B cell (primary cell): ENCODE measurements around the gene TOMM40L.

Source experiments
- EZH2 ChIP-seq: IDR thresholded peaks from 2 replicates; pipeline ENCODE4 v1.6.1; 2012; ENCODE audit warnings: borderline replicate concordance, low read depth, mild to moderate bottlenecking, moderate library complexity, low read length; ENCODE audit not compliant: insufficient read depth, poor library complexity, severe bottlenecking
- TF ChIP-seq, protein P1 (sequence below): fragments of 200-600 bp; IDR thresholded peaks from one replicate; pipeline ENCODE4 v1.8.0; 2022; ENCODE audit warnings: antibody characterized with exemption, mild to moderate bottlenecking

DNA sequence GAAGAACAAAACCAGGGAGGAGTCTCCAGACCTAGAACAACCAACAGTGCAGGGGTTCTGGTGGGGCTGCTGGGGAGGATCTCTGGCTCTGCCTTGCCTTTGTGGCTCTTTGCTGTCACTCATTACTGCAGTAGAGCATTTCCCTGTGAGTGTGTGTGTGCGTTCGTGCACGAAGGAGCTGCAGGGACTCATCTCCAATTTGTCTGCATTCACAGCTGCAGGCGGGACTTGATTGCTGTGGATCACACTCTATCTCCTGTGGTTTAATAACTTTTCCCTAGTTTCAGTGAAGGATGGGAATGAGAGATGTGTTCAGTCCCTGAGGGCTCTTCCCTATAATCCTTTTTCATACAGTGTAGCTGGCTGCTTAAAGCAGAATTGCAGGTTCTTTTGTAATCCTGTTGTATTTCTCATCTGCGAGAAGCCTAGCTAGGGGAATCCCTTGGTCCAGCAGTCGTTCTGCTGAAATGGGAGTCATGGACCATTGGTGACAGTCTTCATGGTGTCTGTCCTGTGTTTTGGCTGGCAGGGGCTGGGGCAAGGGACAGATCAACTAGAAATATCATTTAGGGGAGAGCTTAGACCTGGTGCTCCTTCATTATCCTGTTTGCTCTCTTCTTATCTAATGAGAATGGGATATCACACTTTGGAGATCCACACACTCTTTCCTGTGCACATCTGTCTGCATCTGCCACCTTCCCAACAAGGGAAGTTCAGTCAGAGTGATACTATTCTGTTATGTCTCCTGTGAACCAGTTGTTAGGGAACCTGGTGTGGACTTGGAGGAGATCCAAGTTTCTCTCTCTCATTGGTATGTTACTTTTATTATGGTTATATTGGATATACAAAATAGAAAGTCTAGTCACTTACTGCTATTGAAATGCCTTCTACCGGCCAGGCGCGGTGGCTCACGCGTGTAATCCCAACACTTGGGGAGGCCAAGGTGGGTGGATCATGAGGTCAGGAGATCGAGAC lies 35.7 kb downstream of the TOMM40L start:
- TF ChIP-seq, protein P1, sequence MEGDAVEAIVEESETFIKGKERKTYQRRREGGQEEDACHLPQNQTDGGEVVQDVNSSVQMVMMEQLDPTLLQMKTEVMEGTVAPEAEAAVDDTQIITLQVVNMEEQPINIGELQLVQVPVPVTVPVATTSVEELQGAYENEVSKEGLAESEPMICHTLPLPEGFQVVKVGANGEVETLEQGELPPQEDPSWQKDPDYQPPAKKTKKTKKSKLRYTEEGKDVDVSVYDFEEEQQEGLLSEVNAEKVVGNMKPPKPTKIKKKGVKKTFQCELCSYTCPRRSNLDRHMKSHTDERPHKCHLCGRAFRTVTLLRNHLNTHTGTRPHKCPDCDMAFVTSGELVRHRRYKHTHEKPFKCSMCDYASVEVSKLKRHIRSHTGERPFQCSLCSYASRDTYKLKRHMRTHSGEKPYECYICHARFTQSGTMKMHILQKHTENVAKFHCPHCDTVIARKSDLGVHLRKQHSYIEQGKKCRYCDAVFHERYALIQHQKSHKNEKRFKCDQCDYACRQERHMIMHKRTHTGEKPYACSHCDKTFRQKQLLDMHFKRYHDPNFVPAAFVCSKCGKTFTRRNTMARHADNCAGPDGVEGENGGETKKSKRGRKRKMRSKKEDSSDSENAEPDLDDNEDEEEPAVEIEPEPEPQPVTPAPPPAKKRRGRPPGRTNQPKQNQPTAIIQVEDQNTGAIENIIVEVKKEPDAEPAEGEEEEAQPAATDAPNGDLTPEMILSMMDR: no peak
- no peak for TF ChIP-seq EZH2
